Stimulated activated naive CD8-positive, alpha-beta T cell treated with anti-CD3 and anti-CD28 coated beads, Interleukin-15, Interleukin-2, amounts not matched to agents 100 ng/mL and 50 ng/mL, for 24 hours (primary cell): ENCODE results near the gene CTNND2.

Experiments
- H3K27ac Mint-ChIP-seq: one replicate; pipeline ENCODE4 v1.8.0; 2021; ENCODE audit warnings: mild to moderate bottlenecking, mixed read lengths
- H3K27me3 Mint-ChIP-seq: one replicate; pipeline ENCODE4 v1.8.0; 2021; ENCODE audit warnings: mixed read lengths
- H3K36me3 Mint-ChIP-seq: one replicate; pipeline ENCODE4 v1.8.0; 2021; ENCODE audit warnings: low read depth, mixed read lengths
- H3K4me1 Mint-ChIP-seq: one replicate; pipeline ENCODE4 v1.8.0; 2021; ENCODE audit warnings: low read depth, mixed read lengths
- H3K4me3 Mint-ChIP-seq: one replicate; pipeline ENCODE4 v1.8.0; 2021; ENCODE audit warnings: mild to moderate bottlenecking, mixed read lengths
- H3K9me3 Mint-ChIP-seq: one replicate; pipeline ENCODE4 v1.8.0; 2021; ENCODE audit warnings: mixed read lengths

The CTNND2 gene

DNA sequence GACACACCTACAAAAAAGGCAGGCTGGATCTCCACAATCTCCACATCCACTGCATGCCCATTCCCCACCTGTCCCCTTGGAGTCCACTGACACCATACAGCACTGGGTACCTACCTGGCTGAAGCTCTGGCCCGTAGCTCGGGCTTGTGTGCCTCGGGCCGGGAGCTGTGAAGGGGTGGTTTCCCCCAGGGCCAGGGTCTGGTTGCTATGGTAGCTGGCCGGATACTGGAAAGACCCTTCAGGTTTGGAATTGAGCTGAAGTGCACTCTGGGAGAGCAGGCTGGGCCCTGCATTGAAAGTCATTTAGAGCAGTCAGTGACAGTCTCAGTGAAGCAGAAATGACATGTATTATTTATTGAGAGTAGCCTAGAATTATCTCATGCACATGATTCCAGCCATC is 507.3 kb downstream of the CTNND2 start:
- H3K27ac Mint-ChIP-seq = no peak overlapping the region
- H3K4me1 Mint-ChIP-seq = no peaks in the 10 kb centered on the region
- no peak overlapping the region for H3K4me3 Mint-ChIP-seq
- H3K9me3 Mint-ChIP-seq = no peaks in the 10 kb centered on the region
- H3K36me3 Mint-ChIP-seq = no peaks in the 10 kb centered on the region
- peaks cover 3% of the 10 kb centered on the region for H3K27me3 Mint-ChIP-seq

- Mint-ChIP-seq H3K27me3 (peaks cover 8% of the 10 kb centered on the region), H3K27ac (no peak overlapping the region), H3K36me3 (no peaks in the 10 kb centered on the region), H3K9me3 (no peaks in the 10 kb centered on the region), H3K4me1 (no peaks in the 10 kb centered on the region), H3K4me3 (no peak overlapping the region)
These were observed 509.3 kb downstream of the CTNND2 start for GRCh38 chr5:11394933-11395332.

- H3K4me3 Mint-ChIP-seq = no peak overlapping the region
- no peaks in the 10 kb centered on the region for H3K9me3 Mint-ChIP-seq
- no peaks in the 10 kb centered on the region for H3K36me3 Mint-ChIP-seq
- peaks cover 3% of the 10 kb centered on the region for H3K4me1 Mint-ChIP-seq
- H3K27ac Mint-ChIP-seq = no peak overlapping the region
- peaks cover 27% of the 10 kb centered on the region for H3K27me3 Mint-ChIP-seq
These were observed 513.9 kb downstream of the CTNND2 start for GRCh38 chr5:11390291-11390767.

DNA sequence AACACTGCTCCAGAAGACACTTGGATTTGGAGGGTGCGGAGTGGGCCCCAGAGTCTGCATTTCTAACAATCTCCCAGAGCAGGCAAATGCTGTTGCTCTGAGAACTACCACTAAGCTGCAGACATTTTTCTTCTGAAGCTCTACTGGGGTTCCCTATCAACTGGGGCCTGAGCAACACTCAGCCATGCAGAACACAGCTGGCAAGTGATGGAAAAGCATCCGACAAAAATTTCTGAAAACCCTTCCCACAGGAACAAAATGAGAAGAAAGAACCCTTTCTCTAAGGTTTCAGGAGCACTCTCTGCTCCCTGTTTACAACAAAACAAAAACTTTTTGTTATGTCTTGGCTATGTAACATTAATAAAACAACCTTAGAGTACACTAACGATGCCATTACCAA is 516.9 kb downstream of the CTNND2 start:
- no peaks in the 10 kb centered on the region for H3K9me3 Mint-ChIP-seq
- no peaks in the 10 kb centered on the region for H3K36me3 Mint-ChIP-seq
- H3K4me3 Mint-ChIP-seq = no peak overlapping the region
- no peak overlapping the region for H3K27ac Mint-ChIP-seq
- peaks cover 11% of the 10 kb centered on the region for H3K4me1 Mint-ChIP-seq
- peaks cover 48% of the 10 kb centered on the region for H3K27me3 Mint-ChIP-seq

GRCh38 chr5:11386398-11386797 is 517.8 kb downstream of the CTNND2 start:
- H3K36me3 Mint-ChIP-seq = no peaks in the 10 kb centered on the region
- no peak overlapping the region for H3K4me3 Mint-ChIP-seq
- H3K4me1 Mint-ChIP-seq = peaks cover 11% of the 10 kb centered on the region
- H3K27me3 Mint-ChIP-seq = peaks cover 54% of the 10 kb centered on the region
- no peaks in the 10 kb centered on the region for H3K9me3 Mint-ChIP-seq
- H3K27ac Mint-ChIP-seq = no peak overlapping the region

DNA sequence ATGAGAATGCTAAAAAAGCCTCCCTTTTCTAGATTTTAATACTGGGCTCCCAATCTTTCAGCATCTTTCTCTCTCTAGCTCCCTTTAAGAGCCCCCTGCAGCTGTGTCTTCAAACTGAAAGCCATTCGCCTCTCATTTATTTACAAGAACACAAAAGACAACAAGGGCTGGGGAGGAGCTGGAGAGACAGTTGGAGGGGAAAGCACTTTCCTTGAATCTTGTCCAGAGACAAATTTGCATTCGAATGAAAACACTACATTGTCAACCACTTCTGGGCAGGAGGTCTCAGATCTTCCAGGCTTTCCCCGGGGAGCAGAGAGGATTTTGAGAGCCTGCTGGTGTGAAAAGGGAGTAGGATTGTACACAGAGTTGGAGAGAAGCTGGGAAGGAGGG is 518.3 kb downstream of the CTNND2 start:
- no peak overlapping the region for H3K4me3 Mint-ChIP-seq
- peaks cover 58% of the 10 kb centered on the region for H3K27me3 Mint-ChIP-seq
- no peak overlapping the region for H3K27ac Mint-ChIP-seq
- peaks cover 11% of the 10 kb centered on the region for H3K4me1 Mint-ChIP-seq
- no peaks in the 10 kb centered on the region for H3K9me3 Mint-ChIP-seq
- H3K36me3 Mint-ChIP-seq = no peaks in the 10 kb centered on the region

GRCh38 chr5:11385251-11385900 is 518.9 kb downstream of the CTNND2 start:
- Mint-ChIP-seq H3K9me3 (no peaks in the 10 kb centered on the region), H3K27ac (no peak overlapping the region), H3K36me3 (no peaks in the 10 kb centered on the region), H3K4me1 (peaks cover 11% of the 10 kb centered on the region), H3K27me3 (peaks cover 58% of the 10 kb centered on the region), H3K4me3 (no peak overlapping the region)

DNA sequence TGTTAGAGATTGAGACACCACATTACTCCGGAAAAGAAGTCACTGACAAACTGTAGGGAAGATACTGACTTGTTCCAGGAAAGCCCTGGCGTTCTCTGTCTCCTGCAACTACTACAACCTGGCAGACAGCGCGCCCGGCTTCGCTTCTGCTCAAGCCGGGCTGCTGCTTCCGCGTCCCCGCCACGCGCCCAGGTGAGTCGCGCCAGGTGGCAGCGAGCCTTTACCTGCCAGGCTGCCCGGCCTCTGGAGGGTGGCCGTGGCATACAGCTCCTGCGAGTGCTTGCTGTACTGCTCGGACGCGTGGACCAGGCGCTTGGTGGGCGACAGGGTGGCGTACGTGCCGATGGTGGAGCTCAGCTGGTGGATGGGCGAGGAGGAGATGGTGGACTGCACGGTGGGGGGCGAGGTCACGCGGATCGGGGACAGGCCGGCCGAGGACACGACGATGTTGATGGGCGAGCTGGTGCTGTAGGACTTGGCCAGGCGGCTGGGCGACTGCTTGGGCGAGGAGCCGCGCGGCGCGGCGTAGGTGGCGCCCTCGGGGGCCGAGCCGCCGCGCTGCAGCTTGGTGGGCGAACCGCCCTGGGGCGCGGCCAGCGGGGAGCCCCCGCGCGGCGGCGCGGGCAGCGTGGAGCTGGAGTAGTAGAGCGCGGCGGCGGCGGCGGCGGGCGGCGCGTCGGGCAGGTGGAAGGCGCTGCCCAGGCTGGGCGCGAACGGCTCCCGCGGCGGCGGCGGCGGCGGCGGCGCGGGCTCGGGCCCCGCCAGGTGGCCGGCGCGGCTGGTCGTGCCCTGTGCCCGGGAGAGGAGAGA is 519.6 kb downstream of the CTNND2 start:
- Mint-ChIP-seq H3K36me3 (no peaks in the 10 kb centered on the region), H3K9me3 (no peaks in the 10 kb centered on the region), H3K27ac (no peak overlapping the region), H3K4me3 (no peak overlapping the region), H3K27me3 (peaks cover 53% of the 10 kb centered on the region), H3K4me1 (peaks cover 11% of the 10 kb centered on the region)

- peaks cover 49% of the 10 kb centered on the region for H3K27me3 Mint-ChIP-seq
- H3K27ac Mint-ChIP-seq = no peak overlapping the region
- no peaks in the 10 kb centered on the region for H3K9me3 Mint-ChIP-seq
- H3K4me1 Mint-ChIP-seq = peaks cover 11% of the 10 kb centered on the region
- no peak overlapping the region for H3K4me3 Mint-ChIP-seq
- no peaks in the 10 kb centered on the region for H3K36me3 Mint-ChIP-seq
These were observed 520.6 kb downstream of the CTNND2 start for GRCh38 chr5:11383506-11384095.

GRCh38 chr5:11378461-11378860 is 525.8 kb downstream of the CTNND2 start:
- H3K27me3 Mint-ChIP-seq = peaks cover 21% of the 10 kb centered on the region
- no peak overlapping the region for H3K4me3 Mint-ChIP-seq
- no peaks in the 10 kb centered on the region for H3K4me1 Mint-ChIP-seq
- H3K9me3 Mint-ChIP-seq = no peaks in the 10 kb centered on the region
- no peaks in the 10 kb centered on the region for H3K36me3 Mint-ChIP-seq
- no peak overlapping the region for H3K27ac Mint-ChIP-seq

GRCh38 chr5:11377896-11378295 is 526.4 kb downstream of the CTNND2 start:
- Mint-ChIP-seq H3K4me3 (no peak overlapping the region), H3K27me3 (peaks cover 15% of the 10 kb centered on the region), H3K9me3 (no peaks in the 10 kb centered on the region), H3K27ac (no peak overlapping the region), H3K4me1 (no peaks in the 10 kb centered on the region), H3K36me3 (no peaks in the 10 kb centered on the region)

DNA sequence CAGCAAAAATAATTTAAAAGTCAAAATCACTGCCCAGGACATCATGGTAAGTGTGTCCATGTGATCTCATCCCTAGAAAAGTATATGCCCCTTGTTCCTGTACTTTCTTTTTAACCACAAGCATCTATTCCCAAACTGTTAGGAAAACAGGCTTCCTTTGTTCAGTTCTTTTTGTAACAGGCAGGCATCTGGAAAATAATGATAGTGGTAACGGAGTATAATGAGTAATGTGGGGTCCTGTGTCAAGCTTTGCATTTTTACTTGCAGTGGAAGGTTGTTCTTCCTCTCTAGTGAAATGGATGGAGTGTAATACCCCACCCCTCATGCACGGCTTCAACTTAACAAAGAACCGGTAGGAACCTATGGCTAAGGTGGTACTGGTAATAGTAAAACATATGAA is 532.1 kb downstream of the CTNND2 start:
- H3K4me1 Mint-ChIP-seq = no peaks in the 10 kb centered on the region
- H3K27me3 Mint-ChIP-seq = no peaks in the 10 kb centered on the region
- H3K9me3 Mint-ChIP-seq = no peaks in the 10 kb centered on the region
- no peak overlapping the region for H3K27ac Mint-ChIP-seq
- no peaks in the 10 kb centered on the region for H3K36me3 Mint-ChIP-seq
- H3K4me3 Mint-ChIP-seq = no peak overlapping the region

DNA sequence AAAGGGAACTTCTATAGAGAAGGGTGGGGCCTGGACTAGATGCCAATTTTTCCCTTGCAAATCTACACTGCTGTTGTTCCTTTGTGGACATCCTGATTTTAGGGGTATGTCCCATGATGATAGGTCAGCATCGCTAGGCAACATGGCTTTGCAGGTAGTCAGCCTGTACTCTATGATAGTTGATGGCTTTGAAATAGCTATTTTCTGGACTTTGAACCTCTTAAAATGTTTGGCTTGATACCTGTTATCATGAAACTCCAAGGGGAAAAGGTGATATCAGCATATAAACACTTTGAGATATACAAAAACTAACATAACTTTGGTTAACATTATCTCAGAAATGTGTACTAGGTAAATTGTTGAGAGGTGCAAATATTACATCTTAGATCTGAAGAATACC is 533.2 kb downstream of the CTNND2 start:
- no peaks in the 10 kb centered on the region for H3K27me3 Mint-ChIP-seq
- no peak overlapping the region for H3K27ac Mint-ChIP-seq
- H3K9me3 Mint-ChIP-seq = no peaks in the 10 kb centered on the region
- H3K36me3 Mint-ChIP-seq = no peaks in the 10 kb centered on the region
- no peaks in the 10 kb centered on the region for H3K4me1 Mint-ChIP-seq
- H3K4me3 Mint-ChIP-seq = no peak overlapping the region

DNA sequence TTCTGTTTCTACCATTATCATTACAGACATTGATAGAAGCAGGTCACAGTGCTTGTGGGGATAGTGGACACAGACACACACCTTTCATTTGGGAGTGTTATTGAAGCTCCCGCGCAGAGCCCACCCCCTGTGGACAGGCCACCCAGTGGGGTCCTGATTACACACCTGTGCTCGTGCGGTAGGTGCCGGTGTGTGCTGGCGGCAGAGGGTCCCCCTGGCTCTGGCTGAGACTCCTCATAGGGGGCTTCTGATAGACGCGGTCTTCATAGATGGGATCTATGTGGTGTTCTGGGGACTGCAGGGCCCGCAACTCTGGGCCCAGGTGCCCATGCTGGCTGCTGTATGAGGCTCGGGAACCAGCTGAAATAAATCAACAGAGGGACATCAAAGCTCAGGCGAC is 539.7 kb downstream of the CTNND2 start:
- Mint-ChIP-seq H3K27me3 (no peaks in the 10 kb centered on the region), H3K4me1 (no peaks in the 10 kb centered on the region), H3K36me3 (no peaks in the 10 kb centered on the region), H3K9me3 (no peaks in the 10 kb centered on the region), H3K4me3 (no peak overlapping the region), H3K27ac (no peak overlapping the region)

DNA sequence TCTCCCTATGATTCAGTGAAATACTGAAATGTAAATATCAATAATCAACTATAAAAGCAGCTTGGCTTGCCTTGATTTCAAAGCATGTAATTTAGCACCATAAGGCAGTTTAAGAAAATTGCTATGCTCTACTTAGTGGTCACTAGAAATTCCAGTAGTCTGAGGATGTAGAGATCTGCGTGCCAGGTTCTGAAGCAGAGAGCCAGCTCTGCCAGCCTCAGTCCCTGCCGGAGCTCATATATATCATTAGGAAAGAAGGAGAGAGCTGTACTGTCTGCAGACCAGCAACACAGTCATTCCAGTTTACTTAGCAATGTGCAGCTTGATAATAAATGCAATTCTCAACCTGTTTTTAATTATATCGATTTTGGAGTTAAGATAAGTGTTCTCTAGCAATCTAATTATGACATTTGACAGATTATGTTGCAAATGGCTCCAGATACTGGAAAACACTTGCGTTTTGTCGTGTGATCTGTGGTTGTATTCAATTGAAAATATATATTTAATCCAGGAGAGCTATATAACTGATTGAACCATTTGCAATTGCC is 540.5 kb downstream of the CTNND2 start:
- Mint-ChIP-seq H3K27ac (no peak overlapping the region), H3K27me3 (no peaks in the 10 kb centered on the region), H3K4me1 (no peaks in the 10 kb centered on the region), H3K4me3 (no peak overlapping the region), H3K9me3 (no peaks in the 10 kb centered on the region), H3K36me3 (no peaks in the 10 kb centered on the region)
